Measurements from ENCODE around the gene PLA1A.
A peak's percentile ranks its signal among the peaks of the same experiment; 100 is the strongest.

Gene PLA1A

DNA sequence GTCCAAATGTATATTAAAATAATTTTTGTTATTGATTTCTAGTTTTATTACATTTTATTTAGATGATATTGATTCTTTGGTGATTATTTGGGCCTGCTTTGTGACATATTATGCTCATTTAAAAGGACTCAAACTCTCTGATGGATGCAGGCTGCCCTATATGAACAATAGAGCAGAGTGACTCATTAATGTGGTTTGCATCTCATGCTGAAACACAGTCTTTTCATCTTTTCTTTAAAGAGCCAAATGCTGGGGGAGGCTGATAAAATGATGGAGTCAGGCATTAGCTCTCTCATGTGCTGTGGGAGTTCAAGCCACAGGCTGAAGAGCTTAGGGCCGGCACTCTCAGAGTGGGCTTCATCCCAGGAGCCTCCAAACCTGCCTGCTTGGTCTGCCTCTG lies 7.2 kb downstream of the PLA1A start:
- H3K4me3 ChIP-seq (replicated peaks in 1 of 2; ENCODE audit: low read depth in 2 of 2, low read length in 2 of 2) = no peak overlapping the region
- DNase-seq (ENCODE audit: low read depth in 2 of 2) = peak; percentile 47 to 68
- TF ChIP-seq, protein P1, sequence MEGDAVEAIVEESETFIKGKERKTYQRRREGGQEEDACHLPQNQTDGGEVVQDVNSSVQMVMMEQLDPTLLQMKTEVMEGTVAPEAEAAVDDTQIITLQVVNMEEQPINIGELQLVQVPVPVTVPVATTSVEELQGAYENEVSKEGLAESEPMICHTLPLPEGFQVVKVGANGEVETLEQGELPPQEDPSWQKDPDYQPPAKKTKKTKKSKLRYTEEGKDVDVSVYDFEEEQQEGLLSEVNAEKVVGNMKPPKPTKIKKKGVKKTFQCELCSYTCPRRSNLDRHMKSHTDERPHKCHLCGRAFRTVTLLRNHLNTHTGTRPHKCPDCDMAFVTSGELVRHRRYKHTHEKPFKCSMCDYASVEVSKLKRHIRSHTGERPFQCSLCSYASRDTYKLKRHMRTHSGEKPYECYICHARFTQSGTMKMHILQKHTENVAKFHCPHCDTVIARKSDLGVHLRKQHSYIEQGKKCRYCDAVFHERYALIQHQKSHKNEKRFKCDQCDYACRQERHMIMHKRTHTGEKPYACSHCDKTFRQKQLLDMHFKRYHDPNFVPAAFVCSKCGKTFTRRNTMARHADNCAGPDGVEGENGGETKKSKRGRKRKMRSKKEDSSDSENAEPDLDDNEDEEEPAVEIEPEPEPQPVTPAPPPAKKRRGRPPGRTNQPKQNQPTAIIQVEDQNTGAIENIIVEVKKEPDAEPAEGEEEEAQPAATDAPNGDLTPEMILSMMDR (IDR thresholded peaks at IDR 0.05; ENCODE audit: low read depth, low read length) = no peak

DNA sequence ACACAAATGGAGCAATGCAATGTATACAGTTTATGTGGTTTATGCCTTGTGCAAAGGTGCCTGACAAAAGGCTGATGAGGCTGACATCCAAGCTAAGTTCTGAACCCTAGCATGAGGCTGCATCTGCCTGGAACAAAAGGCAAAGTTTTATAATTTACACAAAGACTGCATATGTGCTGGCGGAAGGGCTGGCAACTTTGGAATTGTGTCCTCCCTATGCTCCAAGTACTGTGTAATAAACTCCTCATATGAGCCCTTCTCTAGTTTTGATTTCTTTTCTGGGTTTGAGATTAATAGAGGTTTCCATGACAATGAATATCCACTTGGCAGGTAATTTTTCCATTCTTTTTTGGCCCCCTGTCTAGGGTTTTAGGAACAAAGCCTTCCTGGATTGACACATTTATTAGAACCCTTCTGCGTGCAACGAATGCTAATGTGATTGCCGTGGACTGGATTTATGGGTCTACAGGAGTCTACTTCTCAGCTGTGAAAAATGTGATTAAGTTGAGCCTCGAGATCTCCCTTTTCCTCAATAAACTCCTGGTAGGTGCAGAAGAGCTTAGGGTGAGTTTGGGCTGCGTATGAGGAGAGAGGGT lies 10.8 kb downstream of the PLA1A start:
- H3K4me3 ChIP-seq (replicated peaks in 1 of 2; ENCODE audit: low read depth in 2 of 2, low read length in 2 of 2) = no peak overlapping the region
- TF ChIP-seq, protein P1 (IDR thresholded peaks at IDR 0.05; ENCODE audit: low read depth, low read length) = no peak
- DNase-seq (ENCODE audit: low read depth in 2 of 2) = no peak

DNA sequence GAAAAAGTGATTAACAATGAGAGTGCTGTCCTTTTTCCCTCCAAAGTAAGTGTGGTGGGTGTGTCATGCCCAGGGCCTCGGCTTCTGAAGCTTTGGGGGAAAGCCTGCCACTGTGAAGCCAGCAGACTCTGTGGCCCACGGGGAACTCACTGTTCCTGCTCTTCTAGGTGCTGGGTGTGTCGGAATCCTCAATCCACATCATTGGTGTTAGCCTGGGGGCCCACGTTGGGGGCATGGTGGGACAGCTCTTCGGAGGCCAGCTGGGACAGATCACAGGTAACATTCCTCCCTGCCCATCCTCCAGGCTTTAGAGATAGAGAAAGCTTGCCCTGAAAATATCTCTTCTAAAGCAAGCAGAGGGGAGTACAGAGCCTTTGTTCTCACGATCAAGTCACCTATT lies 11.6 kb downstream of the PLA1A start:
- H3K4me3 ChIP-seq (replicated peaks in 1 of 2; ENCODE audit: low read depth in 2 of 2, low read length in 2 of 2) = no peak overlapping the region
- DNase-seq (ENCODE audit: low read depth in 2 of 2) = no peak
- TF ChIP-seq, protein P1 (IDR thresholded peaks at IDR 0.05; ENCODE audit: low read depth, low read length) = no peak

DNA sequence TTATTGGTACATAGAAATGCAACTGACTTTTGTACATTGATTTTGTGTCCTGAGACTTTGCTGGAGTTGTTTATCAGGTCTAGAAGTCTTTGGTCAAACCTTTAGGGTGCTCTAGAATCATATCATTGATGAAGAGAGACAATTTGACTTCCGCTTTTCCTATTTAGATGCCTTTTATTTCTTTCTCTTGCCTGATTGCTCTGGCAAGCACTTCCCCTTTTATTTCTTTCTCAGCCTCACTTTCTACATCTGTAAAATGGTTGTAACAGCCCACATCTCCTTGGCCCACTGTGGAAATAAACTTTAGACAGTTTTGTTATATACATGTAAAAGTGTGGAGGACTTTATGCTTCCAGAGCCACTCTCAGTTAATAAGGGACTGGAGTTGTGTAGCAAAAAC lies 14.0 kb downstream of the PLA1A start:
- no peak for DNase-seq (ENCODE audit: low read depth in 2 of 2)
- TF ChIP-seq, protein P1 (IDR thresholded peaks at IDR 0.05; ENCODE audit: low read depth, low read length) = no peak
- H3K4me3 ChIP-seq (replicated peaks in 1 of 2; ENCODE audit: low read depth in 2 of 2, low read length in 2 of 2) = no peak overlapping the region

DNA sequence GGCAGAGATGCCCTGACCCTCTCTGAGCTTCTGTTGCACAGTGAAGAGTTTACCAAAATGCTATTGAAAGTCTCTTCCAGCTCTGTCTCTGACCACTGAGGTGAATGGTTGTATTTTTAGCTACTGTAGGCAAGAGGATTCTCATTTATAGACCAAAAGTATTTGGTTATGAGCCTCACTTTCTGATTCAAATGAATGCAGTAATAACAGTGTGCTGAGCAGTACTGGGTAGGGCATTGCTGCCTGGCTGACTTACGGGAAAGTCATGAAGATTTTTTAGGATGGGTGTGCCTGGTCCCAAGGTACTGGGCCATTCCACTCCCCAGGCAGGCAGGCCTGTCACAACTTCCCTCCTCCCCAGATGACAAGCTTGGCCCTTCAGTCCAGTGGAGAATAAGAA lies 15.5 kb downstream of the PLA1A start:
- TF ChIP-seq, protein P1 (IDR thresholded peaks at IDR 0.05; ENCODE audit: low read depth, low read length) = no peak
- H3K4me3 ChIP-seq (replicated peaks in 1 of 2; ENCODE audit: low read depth in 2 of 2, low read length in 2 of 2) = no peak overlapping the region
- DNase-seq (ENCODE audit: low read depth in 2 of 2) = no peak

DNA sequence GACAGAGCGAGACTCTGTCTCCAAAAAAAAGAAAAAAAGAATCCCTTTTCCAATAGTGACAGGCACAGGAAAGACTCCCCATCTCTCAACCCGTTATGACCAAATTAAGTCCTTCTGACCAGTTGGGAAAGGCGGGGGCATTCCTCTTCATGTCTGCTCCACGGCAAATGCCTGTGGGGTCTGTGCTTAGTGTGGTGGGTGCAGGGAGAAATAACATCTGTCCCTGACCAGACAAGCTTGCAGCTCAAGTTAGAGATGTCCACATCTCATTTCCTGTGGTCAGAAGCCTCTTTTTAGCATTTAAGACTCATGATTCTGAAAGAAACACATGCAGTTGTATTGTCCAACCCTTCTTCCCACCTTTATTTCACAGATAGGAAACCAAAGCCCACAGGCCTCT lies 16.2 kb downstream of the PLA1A start:
- H3K4me3 ChIP-seq (replicated peaks in 1 of 2; ENCODE audit: low read depth in 2 of 2, low read length in 2 of 2) = no peak overlapping the region
- TF ChIP-seq, protein P1 (IDR thresholded peaks at IDR 0.05; ENCODE audit: low read depth, low read length) = no peak
- no peak for DNase-seq (ENCODE audit: low read depth in 2 of 2)

DNA sequence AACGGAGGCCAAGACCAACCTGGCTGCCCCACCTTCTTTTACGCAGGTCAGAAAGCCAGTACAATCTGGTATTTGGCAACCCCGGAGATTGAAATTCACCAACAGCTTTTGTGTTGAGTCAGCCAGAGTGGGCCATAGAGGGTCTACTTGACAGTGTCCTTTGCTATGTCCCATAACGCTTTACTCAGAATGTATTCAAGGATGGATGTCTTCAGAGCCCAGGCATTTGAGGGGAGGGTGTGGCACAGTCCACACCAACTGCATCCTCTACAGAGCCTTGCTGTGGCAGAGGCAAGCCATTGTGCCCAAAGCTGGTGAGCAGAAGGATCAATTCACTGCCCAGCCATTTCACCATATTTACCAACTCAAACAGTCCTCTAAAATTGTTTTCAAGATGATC lies 18.4 kb downstream of the PLA1A start:
- TF ChIP-seq, protein P1 (IDR thresholded peaks at IDR 0.05; ENCODE audit: low read depth, low read length) = no peak
- no peak for DNase-seq (ENCODE audit: low read depth in 2 of 2)
- H3K4me3 ChIP-seq (replicated peaks in 1 of 2; ENCODE audit: low read depth in 2 of 2, low read length in 2 of 2) = no peak overlapping the region
